ENCODE results near the gene GPR156.

GRCh38 chr3:120306519-120307455, 21.8 kb upstream of the GPR156 start:
- no peak for TF ChIP-seq TEAD4 (IDR thresholded peaks at IDR 0.05)
- TF ChIP-seq TAF1 (IDR thresholded peaks at IDR 0.05; ENCODE audit: low read depth), result no peak
- no peak for TF ChIP-seq EP300 (IDR thresholded peaks at IDR 0.05; ENCODE audit: borderline replicate concordance)
- TF ChIP-seq ZBTB7A (IDR thresholded peaks at IDR 0.05; ENCODE audit: low read depth), result no peak
- TF ChIP-seq CREB1 (IDR thresholded peaks at IDR 0.05; ENCODE audit: low read depth), result no peak
- TF ChIP-seq, protein P1, sequence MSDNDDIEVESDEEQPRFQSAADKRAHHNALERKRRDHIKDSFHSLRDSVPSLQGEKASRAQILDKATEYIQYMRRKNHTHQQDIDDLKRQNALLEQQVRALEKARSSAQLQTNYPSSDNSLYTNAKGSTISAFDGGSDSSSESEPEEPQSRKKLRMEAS (IDR thresholded peaks at IDR 0.05), result no peak
- TF ChIP-seq REST (IDR thresholded peaks at IDR 0.05; ENCODE audit: low read depth), result no peak
- TF ChIP-seq FOXM1 (IDR thresholded peaks at IDR 0.05; ENCODE audit: borderline replicate concordance, low read depth), result no peak
- no peak for TF ChIP-seq CEBPB (IDR thresholded peaks at IDR 0.05)
